HL-60 (cell line): ENCODE data around the gene PPP1R27.
A peak's percentile ranks its signal among the peaks of the same experiment; 100 is the strongest.
"Not testable (repeated sequence)": the region's sequence is repeated elsewhere in the genome, so short reads cannot be mapped to it uniquely, and the experiment has no call there.

Source experiments
- DNase-seq, 2 experiments: peaks; one replicate each; pipeline ENCODE4 v3.0.0-alpha.2; 2010 to 2020; ENCODE audit warnings: low read depth in 1 of 2, low spot score in 1 of 2
- H3K27ac ChIP-seq: fragments of 250-450 bp; sonication (Bioruptor Pico); replicated peaks from 2 replicates; pipeline ENCODE4 v1.5.1; 2020; ENCODE audit warnings: mild to moderate bottlenecking, moderate library complexity
- H3K27me3 ChIP-seq: fragments of 250-450 bp; sonication (Bioruptor Pico); 2 replicates; pipeline ENCODE4 v1.5.1; 2021; ENCODE audit warnings: mild to moderate bottlenecking, moderate library complexity; ENCODE audit not compliant: insufficient read depth, poor library complexity, severe bottlenecking
- H3K4me3 ChIP-seq: replicated peaks from 2 replicates; pipeline ENCODE4 v1.5.1; 2011; ENCODE audit warnings: mild to moderate bottlenecking, control low read depth, low read length; ENCODE audit not compliant: insufficient read depth
- CTCF ChIP-seq: IDR thresholded peaks from one replicate; pipeline ENCODE4 v1.5.1; 2011; ENCODE audit warnings: low read length, control low read depth, inconsistent platforms; ENCODE audit not compliant: insufficient read depth
- GABPA ChIP-seq: IDR thresholded peaks from 2 replicates; pipeline ENCODE4 v1.6.1; 2012; ENCODE audit warnings: low read depth
- POLR2AphosphoS5 ChIP-seq: IDR thresholded peaks from 2 replicates; pipeline ENCODE4 v1.6.1; 2012; ENCODE audit warnings: low read depth
- REST ChIP-seq: IDR thresholded peaks from 2 replicates; pipeline ENCODE4 v1.6.1; 2012; ENCODE audit warnings: low read depth; ENCODE audit not compliant: insufficient replicate concordance
- SPI1 ChIP-seq: IDR thresholded peaks from 2 replicates; pipeline ENCODE4 v1.6.1; 2012; ENCODE audit warnings: low read depth, mild to moderate bottlenecking, borderline replicate concordance

Gene PPP1R27

GRCh38 chr17:81841866-81842265 lies 7.0 kb upstream of the PPP1R27 start:
- Histone ChIP-seq H3K27me3 (no peaks in the 10 kb centered on the region), H3K4me3 (peak overlapping the region; percentile 5; the same call in 1 of the 2 replicates), H3K27ac (peak overlapping the region; percentile 97)
- DNase-seq, result peak in 1 of 2 experiments; percentile 73
- TF ChIP-seq POLR2AphosphoS5, result peak; percentile 67
- no peak for TF ChIP-seq CTCF

GRCh38 chr17:81840826-81841778 lies 6.3 kb upstream of the PPP1R27 start:
- Histone ChIP-seq H3K4me3 (peak overlapping the region; percentile 5; the same call in 1 of the 2 replicates), H3K27me3 (no peaks in the 10 kb centered on the region), H3K27ac (peak overlapping the region; percentile 97)
- peak; percentile 83 to 87 for DNase-seq
- no peak for TF ChIP-seq CTCF
- TF ChIP-seq POLR2AphosphoS5, result peak; percentile 88

GRCh38 chr17:81840059-81840458 lies 5.2 kb upstream of the PPP1R27 start:
- peak overlapping the region; percentile 97 for H3K27ac ChIP-seq
- H3K4me3 ChIP-seq, DNase-seq, H3K27me3 ChIP-seq: not testable (repeated sequence)

- no peak for DNase-seq
- Histone ChIP-seq H3K4me3 (no peak overlapping the region), H3K27me3 (no peaks in the 10 kb centered on the region), H3K27ac (peak overlapping the region; percentile 97)
- TF ChIP-seq REST, result no peak
- TF ChIP-seq SPI1, result no peak
- no peak for TF ChIP-seq CTCF
- no peak for TF ChIP-seq POLR2AphosphoS5
- no peak for TF ChIP-seq GABPA
Observed at GRCh38 chr17:81839301-81839700, 4.5 kb upstream of the PPP1R27 start.

- no peaks in the 10 kb centered on the region for H3K27me3 ChIP-seq
- H3K4me3 ChIP-seq, result no peak overlapping the region
- DNase-seq, result no peak
- TF ChIP-seq REST (no peak), POLR2AphosphoS5 (no peak), GABPA (no peak), CTCF (no peak), SPI1 (no peak)
- H3K27ac ChIP-seq, result peak overlapping the region; percentile 97
Observed at GRCh38 chr17:81838753-81839255, 4.0 kb upstream of the PPP1R27 start.
